Renal cortex interstitium (tissue), 11 donors: ENCODE measurements around the gene DCAF11. TPM values are rescaled to one million over a fixed set of nuclear protein-coding genes. Genes with fewer than 3 reads are reported as not detected.

ENCODE experiments used
- DNase-seq, 11 donors: peaks; one replicate each; pipeline ENCODE4 v3.0.0-alpha.2; 2013; ENCODE audit warnings: low read depth in 9 of 11, low spot score in 4 of 11; ENCODE audit errors: extremely low read depth in 1 of 11
- polyA plus RNA-seq, 3 donors: library from polyadenylated mRNA; unstranded; fragments of 120-200 nt; gene quantifications; one replicate each; pipeline ENCODE4 v1.2.1, GENCODE V29; 2013; ENCODE audit not compliant: insufficient read length in 3 of 3

DCAF11 gene
- polyA plus RNA-seq, 3 donors = 72.3 to 85.0 (median 80.7) TPM

- DNase-seq = no peak
Observed at GRCh38 chr14:24165785-24166184, 51.2 kb downstream of the DCAF11 start.

- no peak for DNase-seq
Observed at GRCh38 chr14:24167469-24168114, 53.0 kb downstream of the DCAF11 start.

- peak in 9 of 11 donors; percentile 85 to 96 (median 90) for DNase-seq
Observed at GRCh38 chr14:24171422-24172260, 57.1 kb downstream of the DCAF11 start, which contains the start of gene REC8. REC8 (plus strand) TSS chr14:24172080; CDS start chr14:24172553, 473 bp downstream.

GRCh38 chr14:24172261-24172860 is 57.8 kb downstream of the DCAF11 start:
- no peak for DNase-seq

GRCh38 chr14:24172871-24173281 is 58.3 kb downstream of the DCAF11 start:
- no peak for DNase-seq

Other genes starting within 250 kb of the DCAF11 start
- gene DHRS4, start 161.0 kb upstream of the DCAF11 start, polyA plus RNA-seq = 10 to 100 TPM; 51.6 to 63.2 (median 58.2) TPM
- 10 to 100 TPM; 34.9 to 40.4 (median 35.4) TPM for gene DHRS4L2, start 125.8 kb upstream of the DCAF11 start, polyA plus RNA-seq
- gene CARMIL3, start 62.8 kb upstream of the DCAF11 start, polyA plus RNA-seq = 1 to 10 TPM; 1.5 to 3.7 (median 2.7) TPM
- not detected for gene CPNE6, start 43.2 kb upstream of the DCAF11 start, polyA plus RNA-seq
- gene PCK2, start 20.5 kb upstream of the DCAF11 start, polyA plus RNA-seq = 10 to 100 TPM; 28.9 to 37.3 (median 34.4) TPM
- 1 to 10 TPM; 1.5 to 2.7 (median 2.4) TPM for gene NRL, start 172 bp downstream of the DCAF11 start, polyA plus RNA-seq
- 1 to 10 TPM in 1 of 3 donors, under 1 TPM in 2; 0.56 to 1.6 (median 0.79) TPM for gene FITM1, start 15.9 kb downstream of the DCAF11 start, polyA plus RNA-seq
- gene PSME1, start 21.4 kb downstream of the DCAF11 start, polyA plus RNA-seq = 100 to 1,000 TPM; 198 to 220 (median 199) TPM
- 10 to 100 TPM; 18.4 to 21.1 (median 20.2) TPM for gene EMC9, start 26.8 kb downstream of the DCAF11 start, polyA plus RNA-seq
- gene PSME2, start 31.8 kb downstream of the DCAF11 start, polyA plus RNA-seq = 100 to 1,000 TPM; 150 to 170 (median 152) TPM
- gene RNF31, start 32.7 kb downstream of the DCAF11 start, polyA plus RNA-seq = 10 to 100 TPM; 45.5 to 59.5 (median 50.4) TPM
- gene IRF9, start 46.5 kb downstream of the DCAF11 start, polyA plus RNA-seq = 10 to 100 TPM; 56.3 to 66.1 (median 58.3) TPM
- gene REC8, start 57.3 kb downstream of the DCAF11 start, polyA plus RNA-seq = 10 to 100 TPM; 64.2 to 76.7 (median 67.2) TPM
- 10 to 100 TPM; 32.8 to 42.1 (median 40.5) TPM for gene IPO4, start 74.0 kb downstream of the DCAF11 start, polyA plus RNA-seq
- gene TM9SF1, start 80.7 kb downstream of the DCAF11 start, polyA plus RNA-seq = 10 to 100 TPM; 36.6 to 50.8 (median 47.1) TPM
- gene TSSK4, start 90.9 kb downstream of the DCAF11 start, polyA plus RNA-seq = 10 to 100 TPM in 1 of 3 donors, 1 to 10 TPM in 2; 4.8 to 11.6 (median 6.8) TPM
- 10 to 100 TPM; 56.1 to 58.4 (median 56.9) TPM for gene CHMP4A, start 98.7 kb downstream of the DCAF11 start, polyA plus RNA-seq
- 10 to 100 TPM; 10.2 to 17.3 (median 13.5) TPM for gene MDP1, start 101.3 kb downstream of the DCAF11 start, polyA plus RNA-seq
- gene NEDD8, start 117.6 kb downstream of the DCAF11 start, polyA plus RNA-seq = 100 to 1,000 TPM; 198 to 251 (median 250) TPM
- gene GMPR2, start 118.2 kb downstream of the DCAF11 start, polyA plus RNA-seq = 100 to 1,000 TPM; 107 to 128 (median 115) TPM
- gene TINF2, start 127.8 kb downstream of the DCAF11 start, polyA plus RNA-seq = 10 to 100 TPM; 52.8 to 65.8 (median 61.6) TPM
- gene TGM1, start 148.4 kb downstream of the DCAF11 start, polyA plus RNA-seq = 1 to 10 TPM; 1.6 to 2.1 (median 2.0) TPM
- gene RABGGTA, start 156.8 kb downstream of the DCAF11 start, polyA plus RNA-seq = 10 to 100 TPM; 20.0 to 25.3 (median 23.5) TPM
- 10 to 100 TPM; 31.4 to 61.9 (median 37.9) TPM for gene DHRS1, start 185.0 kb downstream of the DCAF11 start, polyA plus RNA-seq
- 10 to 100 TPM; 25.8 to 28.5 (median 26.7) TPM for gene NOP9, start 185.1 kb downstream of the DCAF11 start, polyA plus RNA-seq
- gene CIDEB, start 193.2 kb downstream of the DCAF11 start, polyA plus RNA-seq = 10 to 100 TPM; 24.6 to 28.8 (median 26.5) TPM
- 1 to 10 TPM; 3.4 to 4.3 (median 3.7) TPM for gene LTB4R2, start 195.4 kb downstream of the DCAF11 start, polyA plus RNA-seq
- gene LTB4R, start 196.7 kb downstream of the DCAF11 start, polyA plus RNA-seq = 1 to 10 TPM; 4.1 to 6.8 (median 5.6) TPM
- gene ADCY4, start 220.3 kb downstream of the DCAF11 start, polyA plus RNA-seq = 10 to 100 TPM; 15.7 to 25.1 (median 21.6) TPM
- 1 to 10 TPM; 2.5 to 4.5 (median 3.1) TPM for gene RIPK3, start 225.2 kb downstream of the DCAF11 start, polyA plus RNA-seq